Pancreas (tissue), 10 donors: ENCODE results near the gene RAB6A. TPM values are rescaled to one million over a fixed set of nuclear protein-coding genes. Genes with fewer than 3 reads are reported as not detected.

Source experiments
- ATAC-seq, 4 donors: fragments of 200-7000 bp; cut with Tn5 transposase; one replicate each; pipeline versions ENCODE4 v1.8.0 to v1.9.1; 2020; ENCODE audit warnings: mild to moderate bottlenecking in 4 of 4, moderate library complexity in 4 of 4
- DNase-seq, 6 donors: peaks; one replicate each; pipeline ENCODE4 v3.0.0-alpha.2; 2020
- FAIRE-seq: peaks from 2 replicates; lab custom pipeline; 2012; peaks lifted over from hg19 to GRCh38; lab: Jason Lieb, UNC
- H3K27ac ChIP-seq, 4 donors: fragments of 200-600 bp; sonication (generic); 1 replicate in 3 of 4; 2 replicates in 1 of 4; pipeline versions ENCODE4 v1.5.0 to v1.8.0; 2020
- H3K27me3 ChIP-seq, 4 donors: fragments of 200-600 bp; one replicate each; pipeline ENCODE4 v1.8.0; 2021
- H3K36me3 ChIP-seq, 3 donors: fragments of 200-600 bp; sonication (generic) in 1 of 3; one replicate each; pipeline versions ENCODE4 v1.5.0 to v1.8.0; 2020 to 2021
- H3K4me1 ChIP-seq, 3 donors: fragments of 200-600 bp; one replicate each; pipeline ENCODE4 v1.8.0; 2021
- H3K4me3 ChIP-seq, 4 donors: fragments of 200-600 bp; sonication (generic) in 2 of 4; one replicate each; pipeline versions ENCODE4 v1.5.0 to v1.8.0; 2020 to 2021
- H3K9me3 ChIP-seq, 4 donors: fragments of 200-600 bp; one replicate each; pipeline ENCODE4 v1.8.0; 2021
- CTCF ChIP-seq, 4 donors: fragments of 200-600 bp; sonication (generic) in 3 of 4; IDR thresholded peaks; one replicate each; pipeline versions ENCODE4 v1.5.0 to v1.8.0; 2021; ENCODE audit warnings: antibody characterized with exemption in 4 of 4
- WGBS, 2 donors: extraction: QIAGEN DNeasy Blood & Tissue Kit; methylation state at CpG; one replicate each; pipeline ENCODE4 v1.1.7; 2013; 5-methylcytosine and 5-hydroxymethylcytosine counted together
- intact Hi-C, 3 donors: fragments of 100-400 bp; cut with DNase I; formaldehyde crosslinking; loops; one replicate each; pipeline versions ENCODE4 v1.11.1 to v1.14.2; 2022
- polyA plus RNA-seq, 2 donors: library from polyadenylated mRNA; stranded (reverse); fragments of 200-250 nt; gene quantifications; one replicate each; pipeline ENCODE4 v1.2.3, GENCODE V29; 2013
- total RNA-seq, 6 donors: library from RNA; stranded (reverse); fragmentation: NEBNext Ultra II Directional in 4 of 6; extraction: Animal tissue kit (Norgen Biotek cat#: 25700) in 4 of 6; gene quantifications; one replicate each; pipeline versions ENCODE4 v1.2.1 to v1.2.4, GENCODE V29; 2021 to 2023
- donor health status: healthy with polysubstance abuse.
- donor health status: DM: no; HTN: no; CAD: no; lungs with moderate emphysema.
- donor health status: DM: no; HTN: no; CAD: no.
- donor health status: control.
- donor health status: control.
- donor health status: Bipolar disorder and iron deficiency.
- donor health status: DM: yes; HTN: yes; CAD: no.
- donor health status: DM: no; HTN: no; CAD: no.
- donor health status: DM: no; HTN: no; CAD: no.
- donor health status: DM: yes; HTN: yes; CAD: no.

RAB6A gene
- total and polyA plus RNA-seq, 8 donors, result 19.2 to 80.5 (median 49.2) TPM

- intact Hi-C loops, result no loop called here
- no peak for DNase-seq
- no peak for ATAC-seq
- H3K4me3 ChIP-seq, result no peak overlapping the region
- no peak for TF ChIP-seq CTCF (IDR thresholded peaks at IDR 0.05)
- no peaks in the 10 kb centered on the region for H3K36me3 ChIP-seq
- WGBS, 2 donors, result 89 to 94% methylated on average over 5 of the region's 5 CpGs
- no peak overlapping the region for H3K27ac ChIP-seq
- no peaks in the 10 kb centered on the region for H3K4me1 ChIP-seq
- no peak for FAIRE-seq
- no peaks in the 10 kb centered on the region for H3K9me3 ChIP-seq
- no peaks in the 10 kb centered on the region for H3K27me3 ChIP-seq
Observed at GRCh38 chr11:73635721-73636120, 125.2 kb downstream of the RAB6A start.

GRCh38 chr11:73633999-73634398 lies 126.9 kb downstream of the RAB6A start:
- intact Hi-C loops, result no loop called here
- WGBS, 2 donors, result 98 to 100% methylated on average over 2 of the region's 2 CpGs
- DNase-seq, result no peak
- no peaks in the 10 kb centered on the region for H3K9me3 ChIP-seq
- no peak for FAIRE-seq
- no peaks in the 10 kb centered on the region for H3K4me1 ChIP-seq
- no peak for ATAC-seq
- TF ChIP-seq CTCF (IDR thresholded peaks at IDR 0.05), result no peak
- no peaks in the 10 kb centered on the region for H3K36me3 ChIP-seq
- no peaks in the 10 kb centered on the region for H3K27me3 ChIP-seq
- no peak overlapping the region for H3K4me3 ChIP-seq
- H3K27ac ChIP-seq, result no peak overlapping the region

- TF ChIP-seq CTCF (IDR thresholded peaks at IDR 0.05), result no peak
- ATAC-seq, result no peak
Observed at GRCh38 chr11:73632996-73633395, 127.9 kb downstream of the RAB6A start.

GRCh38 chr11:73629907-73630306 lies 131.0 kb downstream of the RAB6A start:
- no peak overlapping the region for H3K27ac ChIP-seq
- no peak overlapping the region for H3K4me3 ChIP-seq
- FAIRE-seq (no peak), DNase-seq (no peak), ATAC-seq (no peak)
- H3K27me3 ChIP-seq, result no peaks in the 10 kb centered on the region
- no peak for TF ChIP-seq CTCF (IDR thresholded peaks at IDR 0.05)
- WGBS, 2 donors, result 80 to 88% methylated on average over 7 of the region's 7 CpGs
- no peaks in the 10 kb centered on the region for H3K9me3 ChIP-seq
- no peaks in the 10 kb centered on the region for H3K4me1 ChIP-seq
- intact Hi-C loops, result no loop called here
- H3K36me3 ChIP-seq, result no peaks in the 10 kb centered on the region

More at GRCh38 chr11:73632996-73633395, 127.9 kb downstream of the RAB6A start:
- Histone ChIP-seq H3K27ac (no peak overlapping the region), H3K4me3 (no peak overlapping the region), H3K27me3 (no peaks in the 10 kb centered on the region), H3K4me1 (no peaks in the 10 kb centered on the region), H3K9me3 (no peaks in the 10 kb centered on the region), H3K36me3 (no peaks in the 10 kb centered on the region)
- FAIRE-seq, result no peak
- intact Hi-C loops, result no loop called here
- DNase-seq, result no peak
- 91 to 95% methylated on average over 4 of the region's 4 CpGs for WGBS, 2 donors

GRCh38 chr11:73625696-73626318 lies 135.1 kb downstream of the RAB6A start:
- Histone ChIP-seq H3K4me1 (no peaks in the 10 kb centered on the region), H3K36me3 (no peaks in the 10 kb centered on the region), H3K27me3 (no peaks in the 10 kb centered on the region), H3K9me3 (no peaks in the 10 kb centered on the region), H3K27ac (no peak overlapping the region), H3K4me3 (no peak overlapping the region)
- FAIRE-seq (no peak), DNase-seq (peak; percentile 68 to 86 (median 76)), ATAC-seq (peak; percentile 80 to 99 (median 96))
- TF ChIP-seq CTCF (IDR thresholded peaks at IDR 0.05), result peak; percentile 88 to 96 (median 94)
- intact Hi-C loops, result loop anchor here in 1 of 3 donors (2.0 kb wide), 1 partner anchor 35 kb away; no protein-coding TSS in a partner anchor
- WGBS, 2 donors, result 11 to 13% methylated on average over 19 of the region's 19 CpGs
